Rectal smooth muscle tissue (tissue), 1 donor: ENCODE data around the gene SPIN2A.
"Not testable (repeated sequence)": the region's sequence is repeated elsewhere in the genome, so short reads cannot be mapped to it uniquely, and the experiment has no call there.

Experiments
- H3K27ac ChIP-seq: one replicate; pipeline ENCODE4 v1.7.0; 2013; ENCODE audit warnings: low read depth, low read length, inconsistent platforms
- H3K27me3 ChIP-seq: one replicate; pipeline ENCODE4 v1.7.0; 2013; ENCODE audit warnings: low read length; ENCODE audit not compliant: control insufficient read depth, insufficient read depth
- H3K36me3 ChIP-seq: one replicate; pipeline ENCODE4 v1.7.0; 2013; ENCODE audit warnings: low read length; ENCODE audit not compliant: control insufficient read depth, insufficient read depth
- H3K4me1 ChIP-seq: one replicate; pipeline ENCODE4 v1.7.0; 2013; ENCODE audit warnings: low read length; ENCODE audit not compliant: control insufficient read depth, insufficient read depth
- H3K4me3 ChIP-seq: one replicate; pipeline ENCODE4 v1.7.0; 2013; ENCODE audit warnings: low read length
- H3K9ac ChIP-seq: one replicate; pipeline ENCODE4 v1.7.0; 2013; ENCODE audit warnings: low read length

SPIN2A gene

GRCh38 chrX:57133284-57133683 lies 3.9 kb downstream of the SPIN2A start:
- H3K27me3 ChIP-seq, H3K4me1 ChIP-seq, H3K36me3 ChIP-seq, H3K27ac ChIP-seq, H3K4me3 ChIP-seq, H3K9ac ChIP-seq: not testable (repeated sequence)

DNA sequence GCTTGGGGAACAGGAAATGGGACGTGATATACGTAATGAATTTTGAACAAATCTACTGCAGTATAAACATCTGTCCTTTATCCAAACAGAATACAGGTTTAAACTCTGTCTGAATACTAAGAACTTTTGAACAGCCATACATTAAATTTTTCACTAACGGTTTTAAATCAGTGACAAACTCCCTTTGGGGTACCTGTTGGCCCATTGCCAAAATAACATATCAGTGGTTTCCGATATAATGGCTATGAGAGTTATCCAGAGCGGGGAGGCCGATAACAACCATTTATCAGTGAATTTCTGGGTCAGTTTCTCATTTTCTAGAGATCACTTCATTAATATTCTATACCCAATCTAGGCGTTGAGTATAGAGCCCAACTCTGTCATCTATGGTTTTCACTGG lies 5.2 kb downstream of the SPIN2A start:
- no peaks in the 10 kb centered on the region for H3K4me1 ChIP-seq
- H3K27me3 ChIP-seq: no peaks in the 10 kb centered on the region
- no peak overlapping the region for H3K27ac ChIP-seq
- no peaks in the 10 kb centered on the region for H3K36me3 ChIP-seq
- H3K9ac ChIP-seq: no peak overlapping the region
- H3K4me3 ChIP-seq: no peak overlapping the region

GRCh38 chrX:57121816-57122215 lies 15.4 kb downstream of the SPIN2A start:
- no peaks in the 10 kb centered on the region for H3K36me3 ChIP-seq
- H3K27me3 ChIP-seq: no peaks in the 10 kb centered on the region
- peak overlapping the region; percentile 74 for H3K4me3 ChIP-seq
- peak overlapping the region; percentile 67 for H3K27ac ChIP-seq
- no peaks in the 10 kb centered on the region for H3K4me1 ChIP-seq
- H3K9ac ChIP-seq: no peak overlapping the region

GRCh38 chrX:57121162-57121755 lies 15.9 kb downstream of the SPIN2A start, which contains the start of gene SPIN2B:
SPIN2B (minus strand) TSS chrX:57121548.
- Histone ChIP-seq H3K9ac (no peak within 1 kb of the TSS), H3K27ac (peak within 1 kb of the TSS; percentile 67), H3K27me3 (no peaks in the 10 kb centered on the region), H3K36me3 (no peaks in the 10 kb centered on the region), H3K4me1 (no peaks in the 10 kb centered on the region), H3K4me3 (peak within 1 kb of the TSS; percentile 74)

- Histone ChIP-seq H3K4me3 (peak overlapping the region; percentile 74), H3K27ac (peak overlapping the region; percentile 67)
- H3K4me1 ChIP-seq, H3K36me3 ChIP-seq, H3K9ac ChIP-seq, H3K27me3 ChIP-seq: not testable (repeated sequence)
These were observed 16.5 kb downstream of the SPIN2A start for GRCh38 chrX:57120619-57121161.

GRCh38 chrX:57119416-57119815 lies 17.8 kb downstream of the SPIN2A start:
- Histone ChIP-seq H3K27ac (no peak overlapping the region), H3K4me1 (no peaks in the 10 kb centered on the region), H3K4me3 (no peak overlapping the region), H3K9ac (no peak overlapping the region), H3K36me3 (no peaks in the 10 kb centered on the region), H3K27me3 (no peaks in the 10 kb centered on the region)

GRCh38 chrX:57117566-57117965 lies 19.6 kb downstream of the SPIN2A start:
- not testable (repeated sequence) for H3K9ac ChIP-seq

GRCh38 chrX:57104921-57105398 lies 32.2 kb downstream of the SPIN2A start:
- Histone ChIP-seq H3K27ac (no peak overlapping the region), H3K27me3 (no peaks in the 10 kb centered on the region), H3K36me3 (no peaks in the 10 kb centered on the region), H3K4me3 (no peak overlapping the region), H3K9ac (no peak overlapping the region), H3K4me1 (no peaks in the 10 kb centered on the region)

More at GRCh38 chrX:57117566-57117965, 19.6 kb downstream of the SPIN2A start:
- not testable (repeated sequence) for H3K27me3 ChIP-seq, H3K4me1 ChIP-seq, H3K4me3 ChIP-seq, H3K27ac ChIP-seq, H3K36me3 ChIP-seq

DNA sequence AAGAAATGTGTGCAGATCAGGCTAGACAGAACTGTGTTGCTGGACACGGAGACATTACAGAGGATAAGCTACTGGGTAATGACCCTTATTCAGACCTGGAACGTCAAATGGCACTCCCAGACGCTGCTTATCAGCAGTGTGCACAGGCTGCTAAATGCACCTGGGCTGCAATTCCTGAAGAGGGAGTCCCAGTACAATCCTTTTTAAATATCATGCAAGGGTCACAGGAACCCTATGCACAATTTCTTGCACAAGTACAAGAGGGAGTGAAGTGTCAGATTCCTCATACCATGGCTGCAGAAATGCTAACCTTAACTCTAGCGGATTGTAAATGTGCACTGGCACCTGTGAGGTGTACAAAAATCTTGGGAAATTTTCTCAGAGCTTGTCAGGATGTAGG lies 32.8 kb downstream of the SPIN2A start:
- H3K4me1 ChIP-seq: no peaks in the 10 kb centered on the region
- H3K9ac ChIP-seq: no peak overlapping the region
- no peak overlapping the region for H3K4me3 ChIP-seq
- H3K27me3 ChIP-seq: no peaks in the 10 kb centered on the region
- no peaks in the 10 kb centered on the region for H3K36me3 ChIP-seq
- no peak overlapping the region for H3K27ac ChIP-seq

- Histone ChIP-seq H3K36me3 (no peaks in the 10 kb centered on the region), H3K27me3 (no peaks in the 10 kb centered on the region), H3K9ac (no peak overlapping the region), H3K4me3 (no peak overlapping the region), H3K27ac (no peak overlapping the region), H3K4me1 (no peaks in the 10 kb centered on the region)
These were observed 33.7 kb downstream of the SPIN2A start for GRCh38 chrX:57103489-57103888.

DNA sequence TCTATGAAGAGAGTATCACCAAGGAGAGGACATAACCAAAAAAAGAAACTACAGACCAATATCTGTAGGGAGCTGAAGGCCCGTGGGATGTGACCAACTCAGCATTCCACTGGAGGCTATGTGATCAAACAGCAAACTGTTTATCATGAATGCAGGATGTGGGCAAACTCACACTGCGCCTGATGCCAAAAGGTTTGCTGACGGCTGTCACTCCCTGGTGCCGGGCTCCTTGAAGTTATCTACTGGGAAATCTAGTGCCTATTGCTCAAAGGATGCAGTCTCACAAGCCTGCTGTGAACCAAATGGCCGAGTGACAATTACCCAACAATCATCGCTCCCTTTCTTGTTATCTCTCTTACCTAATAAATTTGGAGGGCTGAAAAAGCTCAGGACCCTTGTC lies 34.3 kb downstream of the SPIN2A start:
- H3K36me3 ChIP-seq, H3K9ac ChIP-seq, H3K27me3 ChIP-seq, H3K4me1 ChIP-seq, H3K4me3 ChIP-seq, H3K27ac ChIP-seq: not testable (repeated sequence)
